Measurements from ENCODE around the gene PAX3. TPM values are rescaled to one million over a fixed set of nuclear protein-coding genes. Genes with fewer than 3 reads are reported as not detected.
A peak's percentile ranks its signal among the peaks of the same experiment; 100 is the strongest.

The PAX3 gene
- total and polyA plus RNA-seq, 2 of the 13 experiments (the other 11 are each of a cell fraction or from before 2014, with no cell fraction given) = 0.07 TPM; not detected in 1

GRCh38 chr2:222319586-222320435 lies 21.0 kb upstream of the PAX3 start (continued):
- no peak for TF ChIP-seq ZNF34 (CRISPR knock-in tag; IDR thresholded peaks at IDR 0.05; ENCODE audit: borderline replicate concordance)
- TF ChIP-seq LRRFIP1 (CRISPR knock-in tag; conservative IDR thresholded peaks at IDR 0.05) = no peak
- 0 out of 2 replicates have a peak, but pooled peaks have one; percentile 15 for TF ChIP-seq UBTF (CRISPR knock-in tag; IDR thresholded peaks at IDR 0.05)
- no peak for TF ChIP-seq HNRNPUL1 (IDR thresholded peaks at IDR 0.05; ENCODE audit: low read depth, low read length)
- no peak for TF ChIP-seq ZBTB37 (CRISPR knock-in tag; IDR thresholded peaks at IDR 0.05)
- TF ChIP-seq SALL1 (CRISPR knock-in tag; IDR thresholded peaks at IDR 0.05) = peak; percentile 13; the same call in 1 of the 2 replicates
- TF ChIP-seq BORCS8-MEF2B (CRISPR knock-in tag; IDR thresholded peaks at IDR 0.05) = no peak
- TF ChIP-seq FOXA1 (IDR thresholded peaks at IDR 0.05) = no peak
- TF ChIP-seq FOXA1 (CRISPR knock-in tag; IDR thresholded peaks at IDR 0.05) = no peak
- TF ChIP-seq ZNF572 (CRISPR knock-in tag; IDR thresholded peaks at IDR 0.05) = no peak
- TF ChIP-seq EED (CRISPR knock-in tag; IDR thresholded peaks at IDR 0.05) = no peak
- no peak for TF ChIP-seq CHD4 (IDR thresholded peaks at IDR 0.05; ENCODE audit: borderline replicate concordance, low read length)
- TF ChIP-seq ZNF776 (CRISPR knock-in tag; IDR thresholded peaks at IDR 0.05) = 0 out of 2 replicates have a peak, but pooled peaks have one; percentile 29
- no peak for TF ChIP-seq ZNF282 (IDR thresholded peaks at IDR 0.05; ENCODE audit: partially characterized antibody)
- TF ChIP-seq ZNF558 (CRISPR knock-in tag; IDR thresholded peaks at IDR 0.05; ENCODE audit: borderline replicate concordance) = 0 out of 2 replicates have a peak, but pooled peaks have one; percentile 23
- no peak for TF ChIP-seq ZNF773 (CRISPR knock-in tag; IDR thresholded peaks at IDR 0.05; ENCODE audit: borderline replicate concordance)
- TF ChIP-seq ZNF562 (CRISPR knock-in tag; IDR thresholded peaks at IDR 0.05; ENCODE audit: borderline replicate concordance) = no peak
- TF ChIP-seq ZNF17 (CRISPR knock-in tag; IDR thresholded peaks at IDR 0.05) = no peak
- TF ChIP-seq TP53 (CRISPR knock-in tag; conservative IDR thresholded peaks at IDR 0.05) = no peak
- TF ChIP-seq SPEN (CRISPR knock-in tag; IDR thresholded peaks at IDR 0.05; ENCODE audit: low read depth) = no peak
- TF ChIP-seq, protein P1, sequence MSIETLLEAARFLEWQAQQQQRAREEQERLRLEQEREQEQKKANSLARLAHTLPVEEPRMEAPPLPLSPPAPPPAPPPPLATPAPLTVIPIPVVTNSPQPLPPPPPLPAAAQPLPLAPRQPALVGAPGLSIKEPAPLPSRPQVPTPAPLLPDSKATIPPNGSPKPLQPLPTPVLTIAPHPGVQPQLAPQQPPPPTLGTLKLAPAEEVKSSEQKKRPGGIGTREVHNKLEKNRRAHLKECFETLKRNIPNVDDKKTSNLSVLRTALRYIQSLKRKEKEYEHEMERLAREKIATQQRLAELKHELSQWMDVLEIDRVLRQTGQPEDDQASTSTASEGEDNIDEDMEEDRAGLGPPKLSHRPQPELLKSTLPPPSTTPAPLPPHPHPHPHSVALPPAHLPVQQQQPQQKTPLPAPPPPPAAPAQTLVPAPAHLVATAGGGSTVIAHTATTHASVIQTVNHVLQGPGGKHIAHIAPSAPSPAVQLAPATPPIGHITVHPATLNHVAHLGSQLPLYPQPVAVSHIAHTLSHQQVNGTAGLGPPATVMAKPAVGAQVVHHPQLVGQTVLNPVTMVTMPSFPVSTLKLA (IDR thresholded peaks at IDR 0.05) = no peak
